SIG-M5 (cell line): ENCODE results near the gene H2AZ2.
"Not testable (repeated sequence)": the region's sequence is repeated elsewhere in the genome, so short reads cannot be mapped to it uniquely, and the experiment has no call there.

ENCODE experiments used
- DNase-seq: peaks from one replicate; lab custom pipeline; 2025; lab: John Stamatoyannopoulos, UW

H2AZ2 gene

GRCh38 chr7:44814919-44815318, 33.0 kb downstream of the H2AZ2 start:
- DNase-seq, result no peak

GRCh38 chr7:44811571-44811970, 36.3 kb downstream of the H2AZ2 start:
- no peak for DNase-seq

- DNase-seq, result no peak
Measured at GRCh38 chr7:44811093-44811492, 36.8 kb downstream of the H2AZ2 start.

GRCh38 chr7:44808914-44809393, 38.9 kb downstream of the H2AZ2 start:
- DNase-seq, result no peak

GRCh38 chr7:44805950-44806349, 41.9 kb downstream of the H2AZ2 start:
- no peak for DNase-seq

GRCh38 chr7:44803828-44804519, 43.9 kb downstream of the H2AZ2 start:
- DNase-seq, result not testable (repeated sequence)

GRCh38 chr7:44802418-44803025, 45.4 kb downstream of the H2AZ2 start:
- DNase-seq, result no peak

GRCh38 chr7:44801890-44802289, 46.0 kb downstream of the H2AZ2 start:
- no peak for DNase-seq

GRCh38 chr7:44799939-44800338, 47.9 kb downstream of the H2AZ2 start:
- DNase-seq, result no peak

- DNase-seq, result no peak
Measured at GRCh38 chr7:44798649-44799305, 49.1 kb downstream of the H2AZ2 start.

GRCh38 chr7:44797329-44798258, 50.3 kb downstream of the H2AZ2 start:
- DNase-seq, result peak; percentile 52

- DNase-seq, result peak; percentile 78
Measured at GRCh38 chr7:44796504-44797328, 51.2 kb downstream of the H2AZ2 start, which contains the start of gene PPIA. Gene PPIA, plus strand, starts transcription at chr7:44796681. Its CDS starts 44 bp downstream, at chr7:44796725.

- no peak for DNase-seq
Measured at GRCh38 chr7:44796034-44796503, 51.8 kb downstream of the H2AZ2 start.

- DNase-seq, result no peak
Measured at GRCh38 chr7:44794331-44794730, 53.6 kb downstream of the H2AZ2 start.

- no peak for DNase-seq
Measured at GRCh38 chr7:44793919-44794318, 54.0 kb downstream of the H2AZ2 start.

- no peak for DNase-seq
Measured at GRCh38 chr7:44791278-44792219, 56.3 kb downstream of the H2AZ2 start.

GRCh38 chr7:44789990-44790389, 57.9 kb downstream of the H2AZ2 start:
- DNase-seq, result no peak

- DNase-seq, result no peak
Measured at GRCh38 chr7:44787762-44788161, 60.1 kb downstream of the H2AZ2 start.

- DNase-seq, result no peak
Measured at GRCh38 chr7:44787041-44787440, 60.8 kb downstream of the H2AZ2 start.

- not testable (repeated sequence) for DNase-seq
Measured at GRCh38 chr7:44785218-44785617, 62.7 kb downstream of the H2AZ2 start.
